ENCODE results near the gene SLC30A3.

GRCh38 chr2:27312152-27312551 is 49.3 kb upstream of the SLC30A3 start:
- no peak for TF ChIP-seq CTCF (IDR thresholded peaks at IDR 0.05; ENCODE audit: low read depth, low read length)
- no peak for TF ChIP-seq POLR2A (IDR thresholded peaks at IDR 0.05; ENCODE audit: extremely low read depth, insufficient read length)

All from NB4 (cell line).